Measurements from ENCODE around the gene ILF3.

DNA sequence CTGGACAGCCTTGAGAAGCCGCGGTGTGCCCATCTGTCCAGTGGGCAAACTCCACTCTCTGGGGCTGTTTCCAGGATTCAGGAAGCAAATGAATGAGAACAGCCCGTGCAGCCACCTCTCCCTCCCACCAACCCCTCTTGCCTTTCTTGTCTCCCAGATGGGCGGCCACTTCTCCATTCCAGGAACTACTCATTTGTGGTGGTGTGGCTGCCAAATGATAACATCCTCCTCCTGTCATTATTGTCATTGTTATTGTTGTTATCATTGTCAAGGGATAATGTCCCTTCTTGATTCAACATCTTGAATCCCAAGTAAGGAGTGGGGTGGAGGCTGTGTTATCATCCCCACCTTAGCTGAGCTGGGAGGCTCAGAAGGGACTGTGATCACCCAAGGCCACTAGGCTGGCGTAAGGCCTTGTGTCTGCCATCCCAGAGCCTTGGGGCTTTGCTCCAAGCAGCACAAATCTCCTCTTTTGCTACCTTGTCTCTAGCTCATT lies 65.4 kb downstream of the ILF3 start:
- TF ChIP-seq, protein P1, sequence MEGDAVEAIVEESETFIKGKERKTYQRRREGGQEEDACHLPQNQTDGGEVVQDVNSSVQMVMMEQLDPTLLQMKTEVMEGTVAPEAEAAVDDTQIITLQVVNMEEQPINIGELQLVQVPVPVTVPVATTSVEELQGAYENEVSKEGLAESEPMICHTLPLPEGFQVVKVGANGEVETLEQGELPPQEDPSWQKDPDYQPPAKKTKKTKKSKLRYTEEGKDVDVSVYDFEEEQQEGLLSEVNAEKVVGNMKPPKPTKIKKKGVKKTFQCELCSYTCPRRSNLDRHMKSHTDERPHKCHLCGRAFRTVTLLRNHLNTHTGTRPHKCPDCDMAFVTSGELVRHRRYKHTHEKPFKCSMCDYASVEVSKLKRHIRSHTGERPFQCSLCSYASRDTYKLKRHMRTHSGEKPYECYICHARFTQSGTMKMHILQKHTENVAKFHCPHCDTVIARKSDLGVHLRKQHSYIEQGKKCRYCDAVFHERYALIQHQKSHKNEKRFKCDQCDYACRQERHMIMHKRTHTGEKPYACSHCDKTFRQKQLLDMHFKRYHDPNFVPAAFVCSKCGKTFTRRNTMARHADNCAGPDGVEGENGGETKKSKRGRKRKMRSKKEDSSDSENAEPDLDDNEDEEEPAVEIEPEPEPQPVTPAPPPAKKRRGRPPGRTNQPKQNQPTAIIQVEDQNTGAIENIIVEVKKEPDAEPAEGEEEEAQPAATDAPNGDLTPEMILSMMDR (IDR thresholded peaks at IDR 0.05): no peak
- no peak for TF ChIP-seq POLR2A (IDR thresholded peaks at IDR 0.05)
- TF ChIP-seq POLR2AphosphoS5 (IDR thresholded peaks at IDR 0.05): no peak
